HEK293 (cell line): ENCODE results near the gene PI4KA.
A peak's percentile ranks its signal among the peaks of the same experiment; 100 is the strongest.
"Not testable (repeated sequence)": the region's sequence is repeated elsewhere in the genome, so short reads cannot be mapped to it uniquely, and the experiment has no call there.

Experiments
- CTCF ChIA-PET: fragments of 350-600 bp; formaldehyde crosslinking; extraction: SDS; loops from one replicate; lab custom pipeline; 2021; ENCODE audit warnings: antibody characterized with exemption; lab: Yijun Ruan, JAX
- POLR2A ChIA-PET: fragments of 300-600 bp; formaldehyde crosslinking; extraction: SDS; loops from one replicate; lab custom pipeline; 2020; ENCODE audit warnings: antibody characterized with exemption, inconsistent platforms; lab: Yijun Ruan, JAX
- H3K27ac ChIP-seq: fragments of 200-500 bp; sonication (Bioruptor generic); 2 replicates; pipeline ENCODE4 v1.5.1; 2014; ENCODE audit warnings: low read depth, low read length, control low read depth, inconsistent platforms; ENCODE audit errors: extremely low read depth
- H3K36me3 ChIP-seq, 2 experiments: fragments of 200-500 bp in 1 of 2; sonication (Bioruptor generic) in 1 of 2; 1 replicate in 1 of 2; 2 replicates in 1 of 2; pipeline ENCODE4 v1.5.1; 2014 to 2017; ENCODE audit warnings: inconsistent platforms in 2 of 2, low read length in 2 of 2; ENCODE audit not compliant: control insufficient read depth in 2 of 2, insufficient read depth in 1 of 2
- H3K4me1 ChIP-seq: fragments of 200-500 bp; sonication (Bioruptor generic); 2 replicates; pipeline ENCODE4 v1.5.1; 2014; ENCODE audit warnings: mild to moderate bottlenecking, low read length, inconsistent platforms; ENCODE audit not compliant: control insufficient read depth, insufficient read depth
- H3K4me3 ChIP-seq: 2 replicates; pipeline ENCODE4 v1.5.1; 2011; ENCODE audit warnings: low read depth, mild to moderate bottlenecking, control low read depth, low read length, moderate library complexity
- H3K9me3 ChIP-seq: fragments of 200-500 bp; sonication (Bioruptor generic); 2 replicates; pipeline ENCODE4 v1.5.1; 2014; ENCODE audit warnings: low read depth, low read length, inconsistent platforms; ENCODE audit not compliant: control insufficient read depth, insufficient read depth
- BCL11B ChIP-seq: fragments of 450-650 bp; formaldehyde crosslinking; IDR thresholded peaks from 2 replicates; pipeline ENCODE4 v1.5.1; 2016; ENCODE audit warnings: low read depth, missing biosample characterization, missing genetic modification characterization
- PRDM1 ChIP-seq: fragments of 450-650 bp; formaldehyde crosslinking; IDR thresholded peaks from 2 replicates; pipeline ENCODE4; 2016; ENCODE audit warnings: missing biosample characterization, missing genetic modification characterization
- ZNF175 ChIP-seq: fragments of 450-650 bp; formaldehyde crosslinking; IDR thresholded peaks from 2 replicates; pipeline ENCODE4 v1.5.1; 2016; ENCODE audit warnings: missing biosample characterization, missing genetic modification characterization
- ZNF391 ChIP-seq: fragments of 450-650 bp; formaldehyde crosslinking; IDR thresholded peaks from 2 replicates; pipeline ENCODE4 v1.5.1; 2016; ENCODE audit warnings: low read depth, missing biosample characterization, missing genetic modification characterization, borderline replicate concordance
- ZNF530 ChIP-seq: fragments of 450-650 bp; formaldehyde crosslinking; IDR thresholded peaks from 2 replicates; pipeline ENCODE4 v1.5.1; 2016; ENCODE audit warnings: low read depth, missing biosample characterization, missing genetic modification characterization
- ZNF629 ChIP-seq: fragments of 450-650 bp; formaldehyde crosslinking; IDR thresholded peaks from 2 replicates; pipeline ENCODE4 v1.5.1; 2017; ENCODE audit warnings: missing biosample characterization, missing genetic modification characterization
- ZNF664 ChIP-seq: fragments of 450-650 bp; formaldehyde crosslinking; IDR thresholded peaks from 2 replicates; pipeline ENCODE4 v1.5.1; 2016; ENCODE audit warnings: missing biosample characterization, missing genetic modification characterization
- ZNF776 ChIP-seq: fragments of 450-650 bp; formaldehyde crosslinking; IDR thresholded peaks from 2 replicates; pipeline ENCODE4 v1.5.0; 2017; ENCODE audit warnings: missing biosample characterization, missing genetic modification characterization, borderline replicate concordance
- ZNF837 ChIP-seq: fragments of 450-650 bp; formaldehyde crosslinking; IDR thresholded peaks from 2 replicates; pipeline ENCODE4 v1.5.1; 2016; ENCODE audit warnings: missing biosample characterization, missing genetic modification characterization
- TF ChIP-seq, protein P1 (sequence below): fragments of 450-650 bp; formaldehyde crosslinking; IDR thresholded peaks from 2 replicates; pipeline ENCODE4 v1.5.1; 2017; ENCODE audit warnings: missing biosample characterization, missing genetic modification characterization
- TF ChIP-seq, protein P2 (sequence below): fragments of 450-650 bp; formaldehyde crosslinking; IDR thresholded peaks from 2 replicates; pipeline ENCODE4 v1.5.1; 2016; ENCODE audit warnings: missing biosample characterization, missing genetic modification characterization, borderline replicate concordance

PI4KA gene

DNA sequence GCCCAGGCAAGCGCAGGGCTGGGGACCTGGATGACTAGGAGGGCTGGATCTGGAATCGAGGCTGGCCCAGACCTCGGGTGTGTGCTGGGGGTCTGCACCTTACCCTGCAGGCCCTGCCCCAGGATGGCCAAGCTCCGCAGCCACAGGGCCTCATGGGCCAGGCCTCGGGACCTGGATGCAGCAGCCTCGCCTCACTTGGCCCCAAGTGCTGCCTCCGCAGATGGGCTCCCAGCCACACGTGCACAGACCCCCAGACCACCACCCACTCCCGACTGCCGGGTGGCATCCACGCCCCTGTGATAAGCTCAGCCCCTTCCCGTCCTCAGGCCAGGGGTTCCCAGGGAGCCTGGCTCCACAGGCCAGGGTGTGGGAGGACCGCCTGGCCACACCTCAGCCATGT is 188.7 kb downstream of the PI4KA start:
- H3K27ac ChIP-seq, H3K9me3 ChIP-seq, H3K36me3 ChIP-seq, CTCF ChIA-PET, POLR2A ChIA-PET, H3K4me1 ChIP-seq, H3K4me3 ChIP-seq: not testable (repeated sequence)

DNA sequence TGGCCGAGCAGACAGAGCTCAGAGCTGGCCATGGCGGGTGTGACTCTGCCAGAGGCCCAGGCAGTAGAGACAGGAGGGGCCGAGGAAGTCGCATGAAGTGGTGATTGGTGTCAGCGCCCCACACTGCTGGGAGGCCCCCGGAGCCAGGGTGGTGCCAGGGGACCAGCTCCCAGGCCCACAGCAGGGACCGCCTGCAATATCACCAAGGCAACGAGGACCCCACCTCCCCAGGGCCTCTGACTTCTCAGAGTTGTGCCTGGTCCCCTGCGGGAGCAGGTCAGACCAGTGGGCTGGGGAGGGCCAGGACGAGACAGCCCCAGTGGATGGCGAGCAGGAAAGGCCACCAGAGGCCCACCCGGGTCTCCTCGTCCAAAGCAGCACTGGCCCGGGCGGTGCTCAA is 189.1 kb downstream of the PI4KA start:
- CTCF ChIA-PET, H3K4me1 ChIP-seq, H3K9me3 ChIP-seq, H3K27ac ChIP-seq, H3K36me3 ChIP-seq, POLR2A ChIA-PET, H3K4me3 ChIP-seq: not testable (repeated sequence)

DNA sequence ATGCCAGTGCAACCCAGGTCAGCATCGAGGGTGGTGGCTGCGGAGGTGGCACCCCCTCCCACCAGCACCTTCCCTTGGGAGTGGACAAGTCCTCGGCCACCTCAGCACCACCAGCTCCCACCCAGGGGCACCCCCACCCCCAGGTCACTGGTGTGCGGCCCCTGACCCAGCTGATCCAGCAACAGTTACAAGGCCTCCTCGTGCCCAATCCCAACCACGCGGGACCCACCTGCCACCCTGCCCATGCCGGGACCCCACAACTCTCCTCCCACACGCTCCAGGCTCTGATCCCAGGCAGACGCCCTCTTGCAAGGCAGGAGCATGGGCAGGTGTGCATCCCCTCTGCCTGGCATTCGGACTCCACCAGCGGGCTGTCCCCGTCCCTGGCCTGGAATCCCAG is 189.8 kb downstream of the PI4KA start:
- H3K4me3 ChIP-seq, POLR2A ChIA-PET, H3K27ac ChIP-seq, CTCF ChIA-PET, H3K9me3 ChIP-seq, H3K4me1 ChIP-seq, H3K36me3 ChIP-seq: not testable (repeated sequence)

DNA sequence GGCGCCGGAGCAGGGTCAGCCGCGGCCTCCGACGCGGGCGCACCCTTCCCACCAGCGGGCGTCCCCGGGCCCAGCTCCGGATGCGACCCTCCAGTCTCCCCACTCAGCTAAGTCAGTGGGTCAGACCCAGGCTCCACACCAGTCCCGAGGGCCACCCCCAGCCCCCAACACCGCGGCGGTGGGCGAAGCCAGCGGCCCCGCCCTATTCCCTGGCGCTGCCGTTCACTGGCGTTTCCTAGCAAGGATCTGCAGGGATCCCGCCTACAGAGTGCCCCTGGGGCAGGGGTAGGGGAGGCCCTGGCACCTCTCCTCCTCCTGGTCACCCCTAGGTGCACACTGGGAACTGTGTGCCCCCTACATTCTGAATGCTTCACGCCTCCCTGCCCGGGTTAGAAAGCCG is 190.4 kb downstream of the PI4KA start:
- POLR2A ChIA-PET, H3K4me1 ChIP-seq, H3K9me3 ChIP-seq, H3K4me3 ChIP-seq, CTCF ChIA-PET, H3K27ac ChIP-seq, H3K36me3 ChIP-seq: not testable (repeated sequence)

DNA sequence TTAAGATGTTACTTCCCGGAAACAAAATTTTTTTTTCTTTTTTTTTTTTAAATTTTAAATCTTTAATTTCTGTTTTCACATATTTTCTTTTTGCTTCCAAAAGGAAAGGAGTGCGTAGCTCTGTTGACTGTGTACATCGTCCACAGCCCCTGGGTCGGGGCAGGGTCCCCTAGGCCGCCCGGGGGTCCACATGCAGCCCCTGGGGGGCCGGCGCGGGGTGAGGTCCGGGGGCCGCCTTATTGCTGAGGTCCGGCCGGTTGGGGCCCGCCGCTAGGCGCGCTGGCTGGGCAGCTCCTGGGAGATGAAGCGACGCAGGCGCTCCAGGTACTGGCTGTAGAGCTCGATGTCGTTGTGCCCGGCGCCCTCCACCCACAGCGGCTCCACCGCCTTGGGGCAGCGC is 191.1 kb downstream of the PI4KA start:
- H3K27ac ChIP-seq, POLR2A ChIA-PET, H3K4me3 ChIP-seq, CTCF ChIA-PET, H3K36me3 ChIP-seq, H3K4me1 ChIP-seq, H3K9me3 ChIP-seq: not testable (repeated sequence)

DNA sequence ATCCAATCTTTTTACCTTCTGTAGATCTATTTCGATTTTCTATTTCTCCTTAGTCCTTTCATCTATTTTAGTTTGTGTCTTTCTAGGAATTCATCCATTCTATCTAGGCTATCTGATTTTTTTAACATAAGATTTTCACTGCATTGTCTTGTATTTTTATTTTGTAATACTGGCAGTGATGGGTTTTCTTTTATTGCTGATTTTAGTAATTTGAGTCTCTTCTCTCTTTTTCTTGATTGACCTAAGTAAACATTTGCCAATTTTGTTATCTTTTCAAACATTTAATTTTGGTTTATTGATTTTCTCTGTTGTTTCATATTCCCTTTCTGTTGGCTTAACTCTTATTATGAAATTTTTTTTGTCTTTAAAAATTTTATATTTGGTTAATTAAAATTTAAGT is 192.1 kb downstream of the PI4KA start:
- H3K4me1 ChIP-seq, result no peaks in the 10 kb centered on the region
- CTCF ChIA-PET, result interaction anchor here (0.9 kb wide), 1 partner anchor 11 kb away, joined by 3 read pairs; no protein-coding TSS in a partner anchor
- H3K27ac ChIP-seq, result no peak overlapping the region
- POLR2A ChIA-PET, result no interaction called here
- H3K4me3 ChIP-seq, result no peak overlapping the region
- TF ChIP-seq, protein P1, sequence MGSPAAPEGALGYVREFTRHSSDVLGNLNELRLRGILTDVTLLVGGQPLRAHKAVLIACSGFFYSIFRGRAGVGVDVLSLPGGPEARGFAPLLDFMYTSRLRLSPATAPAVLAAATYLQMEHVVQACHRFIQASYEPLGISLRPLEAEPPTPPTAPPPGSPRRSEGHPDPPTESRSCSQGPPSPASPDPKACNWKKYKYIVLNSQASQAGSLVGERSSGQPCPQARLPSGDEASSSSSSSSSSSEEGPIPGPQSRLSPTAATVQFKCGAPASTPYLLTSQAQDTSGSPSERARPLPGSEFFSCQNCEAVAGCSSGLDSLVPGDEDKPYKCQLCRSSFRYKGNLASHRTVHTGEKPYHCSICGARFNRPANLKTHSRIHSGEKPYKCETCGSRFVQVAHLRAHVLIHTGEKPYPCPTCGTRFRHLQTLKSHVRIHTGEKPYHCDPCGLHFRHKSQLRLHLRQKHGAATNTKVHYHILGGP, result peak; percentile 48; the same call in 1 of the 2 replicates
- no peak for TF ChIP-seq ZNF776 (tag by site-specific recombination)
- H3K36me3 ChIP-seq, result no peaks in the 10 kb centered on the region
- H3K9me3 ChIP-seq, result no peaks in the 10 kb centered on the region

DNA sequence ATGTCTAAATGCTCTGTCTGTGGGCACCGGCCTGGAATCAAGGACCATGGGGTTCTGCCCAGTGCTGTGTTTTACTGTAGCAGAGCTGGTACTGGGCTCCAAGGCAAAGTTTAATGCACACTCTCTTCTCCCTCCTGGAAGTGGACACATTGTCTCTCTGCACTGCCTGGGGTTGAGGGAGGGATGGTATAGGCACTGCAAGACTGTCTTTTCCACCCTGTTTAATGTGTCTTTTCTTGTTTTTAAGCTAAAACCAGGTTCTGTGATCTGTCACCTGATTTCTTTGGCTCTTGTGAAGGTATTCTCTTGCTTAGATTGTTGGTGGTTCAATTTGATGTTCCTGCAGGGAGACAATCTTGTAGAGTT is 194.0 kb downstream of the PI4KA start:
- Histone ChIP-seq H3K36me3 (no peaks in the 10 kb centered on the region), H3K4me1 (no peaks in the 10 kb centered on the region), H3K4me3 (no peak overlapping the region), H3K9me3 (no peaks in the 10 kb centered on the region), H3K27ac (no peak overlapping the region)
- CTCF ChIA-PET, result interaction anchor here (0.9 kb wide), 1 partner anchor 59 kb away, joined by 3 read pairs; no protein-coding TSS in a partner anchor
- POLR2A ChIA-PET, result no interaction called here
- no peak for TF ChIP-seq PRDM1 (tag by site-specific recombination)
- TF ChIP-seq ZNF391 (tag by site-specific recombination), result no peak
- no peak for TF ChIP-seq BCL11B (tag by site-specific recombination)
- TF ChIP-seq ZNF837 (tag by site-specific recombination), result no peak
- no peak for TF ChIP-seq ZNF664
- TF ChIP-seq, protein P2, sequence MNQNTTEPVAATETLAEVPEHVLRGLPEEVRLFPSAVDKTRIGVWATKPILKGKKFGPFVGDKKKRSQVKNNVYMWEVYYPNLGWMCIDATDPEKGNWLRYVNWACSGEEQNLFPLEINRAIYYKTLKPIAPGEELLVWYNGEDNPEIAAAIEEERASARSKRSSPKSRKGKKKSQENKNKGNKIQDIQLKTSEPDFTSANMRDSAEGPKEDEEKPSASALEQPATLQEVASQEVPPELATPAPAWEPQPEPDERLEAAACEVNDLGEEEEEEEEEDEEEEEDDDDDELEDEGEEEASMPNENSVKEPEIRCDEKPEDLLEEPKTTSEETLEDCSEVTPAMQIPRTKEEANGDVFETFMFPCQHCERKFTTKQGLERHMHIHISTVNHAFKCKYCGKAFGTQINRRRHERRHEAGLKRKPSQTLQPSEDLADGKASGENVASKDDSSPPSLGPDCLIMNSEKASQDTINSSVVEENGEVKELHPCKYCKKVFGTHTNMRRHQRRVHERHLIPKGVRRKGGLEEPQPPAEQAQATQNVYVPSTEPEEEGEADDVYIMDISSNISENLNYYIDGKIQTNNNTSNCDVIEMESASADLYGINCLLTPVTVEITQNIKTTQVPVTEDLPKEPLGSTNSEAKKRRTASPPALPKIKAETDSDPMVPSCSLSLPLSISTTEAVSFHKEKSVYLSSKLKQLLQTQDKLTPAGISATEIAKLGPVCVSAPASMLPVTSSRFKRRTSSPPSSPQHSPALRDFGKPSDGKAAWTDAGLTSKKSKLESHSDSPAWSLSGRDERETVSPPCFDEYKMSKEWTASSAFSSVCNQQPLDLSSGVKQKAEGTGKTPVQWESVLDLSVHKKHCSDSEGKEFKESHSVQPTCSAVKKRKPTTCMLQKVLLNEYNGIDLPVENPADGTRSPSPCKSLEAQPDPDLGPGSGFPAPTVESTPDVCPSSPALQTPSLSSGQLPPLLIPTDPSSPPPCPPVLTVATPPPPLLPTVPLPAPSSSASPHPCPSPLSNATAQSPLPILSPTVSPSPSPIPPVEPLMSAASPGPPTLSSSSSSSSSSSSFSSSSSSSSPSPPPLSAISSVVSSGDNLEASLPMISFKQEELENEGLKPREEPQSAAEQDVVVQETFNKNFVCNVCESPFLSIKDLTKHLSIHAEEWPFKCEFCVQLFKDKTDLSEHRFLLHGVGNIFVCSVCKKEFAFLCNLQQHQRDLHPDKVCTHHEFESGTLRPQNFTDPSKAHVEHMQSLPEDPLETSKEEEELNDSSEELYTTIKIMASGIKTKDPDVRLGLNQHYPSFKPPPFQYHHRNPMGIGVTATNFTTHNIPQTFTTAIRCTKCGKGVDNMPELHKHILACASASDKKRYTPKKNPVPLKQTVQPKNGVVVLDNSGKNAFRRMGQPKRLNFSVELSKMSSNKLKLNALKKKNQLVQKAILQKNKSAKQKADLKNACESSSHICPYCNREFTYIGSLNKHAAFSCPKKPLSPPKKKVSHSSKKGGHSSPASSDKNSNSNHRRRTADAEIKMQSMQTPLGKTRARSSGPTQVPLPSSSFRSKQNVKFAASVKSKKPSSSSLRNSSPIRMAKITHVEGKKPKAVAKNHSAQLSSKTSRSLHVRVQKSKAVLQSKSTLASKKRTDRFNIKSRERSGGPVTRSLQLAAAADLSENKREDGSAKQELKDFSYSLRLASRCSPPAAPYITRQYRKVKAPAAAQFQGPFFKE, result no peak
- no peak for TF ChIP-seq ZNF175 (tag by site-specific recombination)
- TF ChIP-seq ZNF629 (tag by site-specific recombination), result no peak
- TF ChIP-seq ZNF530 (tag by site-specific recombination), result no peak
